ENCODE results near the gene FAM120A.

FAM120A gene

DNA sequence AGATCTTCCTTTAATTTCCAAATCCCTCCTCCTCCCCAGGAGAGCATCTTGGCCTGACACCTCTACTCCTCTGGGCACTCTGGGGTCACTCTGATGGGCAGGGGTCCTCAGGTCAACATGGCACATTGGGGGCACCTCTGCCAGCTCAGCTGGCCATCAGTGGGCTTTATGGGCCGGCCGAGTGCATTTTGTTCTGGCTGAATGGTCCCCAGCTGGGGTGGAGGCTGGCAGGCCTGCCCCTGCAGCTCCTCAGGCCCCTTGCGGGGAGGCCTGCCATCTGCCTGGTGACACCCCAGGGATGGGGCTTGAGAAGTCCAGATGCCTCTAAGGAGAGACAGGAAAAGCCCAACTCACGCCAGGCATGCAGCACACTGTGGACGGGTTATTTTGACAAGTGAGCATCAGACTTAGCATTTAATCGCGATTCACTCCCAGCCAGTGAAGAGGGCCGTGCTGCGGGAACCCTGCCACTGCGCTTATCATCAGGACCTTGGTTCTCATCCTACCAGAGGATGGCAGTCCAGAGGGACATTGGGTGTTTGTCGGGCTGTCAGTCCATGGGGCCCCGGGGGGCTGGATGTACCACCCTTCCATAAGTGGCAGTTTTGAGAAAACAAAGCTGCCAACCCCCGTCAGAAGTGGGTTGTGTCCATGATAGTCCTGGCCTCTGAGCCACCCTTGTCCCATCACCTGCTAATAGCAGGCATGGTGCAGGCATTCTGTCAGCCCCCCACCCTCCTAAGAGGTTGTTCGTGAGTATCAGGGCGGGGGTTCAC is 146.6 kb downstream of the FAM120A start:
- peak; percentile 35 for DNase-seq

DNA sequence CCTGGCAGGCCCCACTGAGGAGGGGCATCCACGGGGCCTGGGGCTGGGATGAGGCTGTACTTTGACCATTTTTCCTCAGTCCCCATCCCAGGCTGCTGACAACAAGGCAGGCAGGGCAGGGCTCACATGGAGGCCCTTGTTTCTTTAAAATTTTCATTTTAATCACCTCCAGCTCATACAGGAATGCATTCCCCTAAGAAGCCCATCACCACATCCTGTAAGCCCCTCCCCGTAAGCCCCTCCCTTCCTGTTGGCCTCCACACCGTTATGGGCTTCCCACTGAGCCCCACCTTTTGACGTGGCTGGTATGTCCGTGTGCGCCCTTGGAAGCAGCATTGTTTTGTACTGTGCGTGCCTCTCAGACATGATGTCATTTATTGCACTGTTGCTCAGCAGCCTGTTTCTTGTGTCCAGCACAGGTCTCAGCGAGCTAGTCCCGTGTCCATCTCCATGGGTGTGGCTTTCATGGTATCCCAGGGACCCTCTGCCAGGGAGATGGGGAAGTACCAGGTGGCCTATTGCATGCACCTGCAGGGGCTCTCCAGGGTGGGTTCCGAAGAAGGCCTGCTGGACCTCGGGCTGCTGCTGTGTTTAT is 147.3 kb downstream of the FAM120A start:
- no peak for DNase-seq

DNA sequence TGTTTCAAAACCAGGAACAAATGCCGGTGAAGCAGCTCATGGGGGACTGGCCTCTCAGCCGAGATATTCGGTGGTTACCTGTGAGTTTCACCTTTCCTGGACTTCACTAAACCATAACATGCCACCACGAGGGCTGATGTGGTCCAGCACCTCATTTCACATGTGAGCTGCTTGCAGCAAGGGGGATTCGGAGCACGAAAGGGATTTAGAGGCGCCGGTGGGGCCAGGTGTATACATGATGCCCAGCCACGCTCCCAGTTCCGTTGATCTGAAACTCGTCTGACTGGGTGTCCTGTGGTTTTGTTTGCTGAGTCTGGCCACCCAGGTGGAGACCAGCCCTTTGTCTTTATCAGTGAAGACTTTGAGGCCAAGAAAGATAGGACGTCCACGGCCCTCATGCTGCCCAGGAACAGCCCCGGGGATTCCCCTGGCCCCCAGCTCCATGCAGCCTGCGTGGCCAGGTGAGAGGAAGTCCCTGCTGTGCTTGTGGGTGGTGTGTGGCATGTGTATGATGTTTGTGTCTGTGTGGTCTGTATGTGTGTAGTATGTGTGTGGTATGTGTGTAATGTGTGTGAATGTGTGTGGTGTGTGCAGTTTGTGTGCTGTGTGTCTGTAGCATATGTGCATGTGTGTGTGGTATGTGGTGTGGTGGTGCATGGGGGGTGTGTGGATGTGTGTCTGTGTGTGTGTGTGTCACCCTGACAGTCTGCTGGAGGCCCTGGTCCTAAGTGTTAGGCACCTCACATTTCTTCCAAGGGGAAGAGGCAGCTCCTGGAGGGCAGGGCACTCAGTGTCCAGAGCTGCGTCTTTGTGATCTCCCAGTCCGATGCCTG is 148.3 kb downstream of the FAM120A start:
- no peak for DNase-seq

DNA sequence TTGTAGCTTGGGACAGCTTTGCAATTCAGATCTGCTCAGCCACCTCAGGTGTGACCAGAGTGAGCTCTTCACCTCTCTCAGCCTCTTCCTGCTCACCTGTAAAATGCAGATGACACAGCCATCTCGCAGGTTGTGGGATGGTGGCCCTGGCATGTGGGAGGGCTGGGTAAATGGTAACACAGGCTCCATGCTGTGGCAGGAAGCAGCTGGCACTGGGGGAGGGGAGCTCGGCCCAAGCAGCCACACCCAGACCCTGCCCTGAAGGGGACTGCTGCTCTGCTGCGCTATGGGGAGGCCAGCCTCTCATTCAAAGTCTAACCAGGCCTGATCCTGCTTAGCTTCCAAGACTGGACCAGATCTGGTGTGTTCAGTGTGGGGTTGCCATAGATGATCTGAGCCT is 149.0 kb downstream of the FAM120A start:
- DNase-seq: no peak

DNA sequence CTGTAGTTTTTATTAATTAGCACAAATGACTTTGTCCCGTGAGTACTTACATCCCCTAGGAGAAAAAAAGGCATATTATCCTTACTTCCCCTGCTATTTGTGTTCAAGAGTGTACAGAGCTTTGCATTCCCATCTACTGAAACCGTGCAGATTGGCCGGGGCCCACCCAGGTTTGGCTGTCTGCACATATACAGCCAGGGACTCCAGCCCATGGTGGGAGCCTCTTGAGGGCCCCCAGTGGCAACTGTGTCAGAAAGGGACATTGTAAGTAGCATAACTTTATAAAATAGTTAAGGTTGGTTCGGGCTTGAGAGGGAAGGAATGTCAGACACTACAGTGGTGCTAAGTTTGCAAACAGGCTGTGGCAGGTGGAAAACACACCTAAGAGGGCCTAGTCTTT is 149.6 kb downstream of the FAM120A start:
- DNase-seq: no peak

DNA sequence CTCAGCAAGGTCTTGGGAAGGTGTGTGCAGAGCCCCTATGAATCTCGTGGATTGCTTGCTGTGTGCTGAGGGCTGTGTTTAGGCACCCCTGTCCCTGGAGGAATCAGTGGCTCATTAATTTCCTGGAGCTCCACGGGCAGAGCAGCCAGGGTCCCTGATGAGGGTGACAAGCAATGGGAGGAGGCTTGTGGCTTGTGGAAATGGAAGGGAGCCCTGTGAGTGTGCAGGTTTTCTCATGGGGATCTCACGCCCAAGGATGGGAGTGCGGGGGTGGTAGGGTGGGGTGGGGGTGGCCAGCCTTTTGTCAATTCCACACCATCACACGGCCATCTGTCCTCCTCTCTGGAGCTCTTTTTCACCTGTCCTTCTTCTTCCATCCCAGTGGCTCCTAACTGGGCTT is 150.2 kb downstream of the FAM120A start:
- no peak for DNase-seq

DNA sequence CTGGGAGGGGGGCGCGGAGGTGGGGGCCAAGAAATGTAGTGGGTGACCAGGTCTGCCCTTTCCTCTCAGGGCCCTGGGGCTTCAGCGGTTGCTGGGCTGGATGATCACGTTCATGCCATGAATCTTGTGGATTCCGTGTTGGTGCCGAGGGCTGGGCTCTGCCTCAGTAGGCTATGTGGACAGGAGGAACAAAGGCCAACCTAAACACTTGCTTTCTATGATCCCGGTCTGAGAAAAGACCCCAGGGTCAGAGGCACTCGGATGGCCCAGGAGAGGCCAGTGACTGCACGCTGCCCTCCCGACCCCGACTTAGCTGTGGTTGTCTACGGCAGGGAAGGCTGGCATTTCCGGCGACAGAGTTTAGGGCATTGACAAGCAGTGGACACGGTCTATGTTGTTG is 151.5 kb downstream of the FAM120A start:
- no peak for DNase-seq

DNA sequence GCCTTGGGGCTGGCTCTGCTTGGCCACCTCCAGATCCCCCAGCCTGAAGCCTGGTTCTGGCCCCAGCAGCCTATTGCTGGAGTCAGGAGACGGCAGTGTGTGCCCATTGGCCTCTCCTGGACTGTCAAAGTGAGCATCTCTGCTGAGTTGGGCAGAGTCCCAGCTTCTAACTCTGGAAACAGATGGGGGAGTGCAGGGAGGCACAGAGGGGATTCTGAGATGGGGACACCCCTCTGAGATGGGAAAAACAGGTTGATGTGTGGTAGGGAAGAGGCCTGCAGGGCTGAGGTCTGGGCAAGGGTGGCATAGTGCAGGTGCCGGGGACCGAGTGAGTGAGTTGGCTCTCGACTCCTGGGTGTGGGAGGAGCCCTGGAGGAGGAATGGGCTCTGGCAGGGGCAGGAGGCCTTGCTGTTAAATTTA is 152.4 kb downstream of the FAM120A start:
- no peak for DNase-seq

DNA sequence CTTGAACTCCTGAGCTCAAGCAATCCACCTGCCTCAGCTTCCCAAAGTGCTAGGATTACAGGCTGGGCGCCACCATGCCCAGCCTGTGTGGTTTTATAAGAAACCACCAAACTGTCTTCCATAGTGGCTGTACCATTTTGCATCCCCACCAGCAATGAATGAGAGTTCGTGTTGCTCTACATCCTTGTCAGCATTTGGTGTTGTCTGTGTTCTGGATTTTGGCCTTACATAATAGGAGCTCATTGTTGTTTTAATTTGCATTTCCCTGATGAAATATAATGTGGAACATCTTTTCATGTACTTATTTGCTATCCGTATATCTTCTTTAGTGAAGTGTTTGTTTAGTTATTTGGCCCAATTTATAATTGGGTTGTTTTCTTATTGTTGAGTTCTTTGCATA is 154.7 kb downstream of the FAM120A start:
- no peak for DNase-seq

DNA sequence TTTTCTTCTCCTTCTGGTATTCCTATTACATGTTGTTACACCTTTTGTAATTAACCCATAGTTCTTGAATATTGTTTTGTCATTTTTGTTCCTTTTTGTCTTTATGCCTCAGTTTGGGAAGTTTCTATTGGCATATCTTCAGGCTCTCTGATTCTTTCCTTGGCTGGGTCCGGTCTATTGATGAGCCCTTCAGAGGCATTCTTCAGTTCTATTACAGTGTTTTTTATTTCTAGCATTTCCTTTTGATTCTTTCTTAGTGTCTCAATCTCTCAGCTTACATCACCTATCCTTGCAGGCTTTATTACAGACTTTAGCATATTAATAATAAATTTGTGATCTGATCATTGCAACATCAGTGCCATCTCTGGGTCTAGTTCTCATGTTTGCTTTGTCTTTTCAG is 158.7 kb downstream of the FAM120A start:
- no peak for DNase-seq

DNA sequence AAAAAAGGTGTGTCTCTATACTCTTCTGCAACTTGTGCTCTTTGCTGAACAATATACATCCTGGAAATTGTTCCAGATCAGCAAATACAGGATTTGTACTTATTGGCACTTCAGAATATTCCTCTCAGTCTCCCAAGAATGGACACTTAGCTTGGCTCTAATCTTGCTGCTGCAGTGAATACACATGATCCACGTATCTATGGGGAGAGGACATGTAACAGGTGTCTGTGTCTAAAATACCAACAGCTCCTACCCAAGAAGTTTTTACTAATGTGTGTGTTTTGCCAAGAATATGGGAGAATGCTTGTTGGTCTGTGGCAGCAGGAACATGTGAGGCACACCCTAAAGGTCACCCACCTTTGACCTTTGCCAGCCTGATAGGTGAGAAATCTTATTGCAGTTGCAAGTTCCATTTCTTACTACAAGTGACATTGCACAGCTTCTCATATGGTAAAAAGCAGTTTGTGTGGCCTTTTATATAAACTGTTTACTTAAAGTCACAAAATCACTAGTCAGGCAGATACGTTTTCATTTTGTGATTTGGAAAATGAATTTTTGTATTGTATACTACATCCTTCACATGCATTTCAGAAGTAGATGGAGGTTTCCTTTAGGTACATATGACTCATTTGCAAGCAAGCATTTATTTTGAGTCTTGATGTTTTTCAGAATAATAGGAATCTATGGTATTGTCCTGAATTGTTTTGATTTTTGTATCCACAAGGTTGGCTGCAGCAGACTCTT is 160.7 kb downstream of the FAM120A start:
- no peak for DNase-seq

DNA sequence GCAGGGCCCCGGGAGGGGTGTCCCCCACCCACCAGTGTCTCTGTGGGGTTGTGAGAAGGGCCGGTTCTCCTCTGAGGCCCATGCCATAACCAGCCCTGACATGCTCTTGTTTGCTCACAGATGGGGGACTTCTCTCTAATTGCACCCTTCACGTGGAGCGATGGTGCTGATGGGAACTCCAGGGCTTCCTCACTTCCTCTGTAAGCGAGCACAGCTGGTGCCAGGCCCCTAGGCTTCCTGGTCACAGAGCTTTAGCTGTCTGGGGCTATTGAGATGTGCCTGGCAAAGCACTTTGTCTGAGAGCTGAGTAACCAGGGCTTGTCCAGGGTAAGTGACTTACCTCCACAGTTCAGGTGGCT is 161.3 kb downstream of the FAM120A start:
- peak; percentile 44 for DNase-seq

DNA sequence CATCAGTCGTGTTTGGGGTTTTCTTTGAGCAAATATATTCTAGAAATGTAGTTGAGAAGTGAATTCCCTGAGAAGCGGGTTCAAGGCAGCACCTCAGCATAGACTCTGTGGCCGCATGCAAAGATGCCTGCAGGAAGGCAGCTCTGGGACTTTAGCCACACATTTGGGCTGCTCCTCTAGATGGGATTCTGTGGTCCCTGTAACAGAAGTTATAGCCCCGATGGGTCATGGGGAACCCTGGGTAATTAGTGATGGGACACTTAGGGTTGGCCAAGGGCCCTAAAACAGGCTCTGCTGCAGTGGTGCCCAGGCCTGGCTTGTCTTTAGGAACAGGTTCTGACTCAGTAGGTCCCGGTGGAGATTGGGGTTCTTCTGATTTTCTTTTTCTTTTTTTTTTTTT is 161.7 kb downstream of the FAM120A start:
- no peak for DNase-seq

DNA sequence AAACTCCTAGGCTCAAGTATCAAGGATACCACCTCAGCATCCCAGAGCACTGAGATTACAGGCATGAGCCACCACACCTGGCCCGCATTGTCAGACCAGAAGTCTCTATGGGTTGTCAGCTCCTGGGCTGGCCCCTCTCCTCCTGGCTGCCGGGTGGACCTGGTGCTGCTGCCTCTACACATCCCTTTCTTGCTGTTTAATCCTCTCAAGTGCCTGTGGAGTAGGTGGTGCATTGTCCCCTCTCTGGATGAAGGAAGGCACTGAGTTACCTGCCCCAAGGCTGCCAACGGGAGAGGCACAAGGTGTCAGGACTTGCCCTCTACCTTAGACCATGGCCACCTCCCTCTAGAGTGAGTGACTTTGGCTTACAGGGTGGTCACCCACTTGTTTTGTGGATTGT is 162.3 kb downstream of the FAM120A start:
- DNase-seq: no peak

DNA sequence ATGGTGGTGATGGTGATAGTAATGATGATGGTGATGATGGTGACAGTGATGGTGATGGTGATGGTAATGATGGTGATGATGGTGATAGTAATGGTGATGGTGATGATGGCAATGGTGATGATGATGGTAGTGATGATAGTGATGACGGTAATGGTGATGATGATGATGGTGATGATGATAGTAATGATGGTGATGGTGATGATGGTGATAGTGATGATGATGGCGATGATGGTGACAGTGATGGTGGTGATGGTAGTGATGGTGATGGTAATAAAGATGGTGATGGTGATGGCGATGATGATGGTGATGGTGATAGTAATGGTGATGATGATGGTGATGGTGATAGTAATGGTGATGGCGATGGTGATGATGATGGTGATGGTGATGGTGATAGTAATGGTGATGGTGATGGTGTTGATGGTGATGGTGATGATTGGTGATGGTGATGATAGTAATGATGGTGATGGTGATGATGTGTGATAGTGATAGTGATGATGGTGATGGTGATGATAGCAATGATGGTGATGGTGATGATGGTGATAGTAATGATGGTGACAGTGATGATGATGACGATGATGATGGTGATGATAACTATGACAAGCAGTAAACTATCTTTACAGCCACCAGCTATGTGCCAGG is 163.5 kb downstream of the FAM120A start:
- no peak for DNase-seq

Measured in eye (tissue), 1 donor.